ENCODE measurements around the gene F2. TPM values are rescaled to one million over a fixed set of nuclear protein-coding genes. Genes with fewer than 3 reads are reported as not detected.

Gene F2
- total and polyA plus RNA-seq, 2 of the 13 experiments (the other 11 are each of a cell fraction or from before 2014, with no cell fraction given) = 330 to 801 TPM

DNA sequence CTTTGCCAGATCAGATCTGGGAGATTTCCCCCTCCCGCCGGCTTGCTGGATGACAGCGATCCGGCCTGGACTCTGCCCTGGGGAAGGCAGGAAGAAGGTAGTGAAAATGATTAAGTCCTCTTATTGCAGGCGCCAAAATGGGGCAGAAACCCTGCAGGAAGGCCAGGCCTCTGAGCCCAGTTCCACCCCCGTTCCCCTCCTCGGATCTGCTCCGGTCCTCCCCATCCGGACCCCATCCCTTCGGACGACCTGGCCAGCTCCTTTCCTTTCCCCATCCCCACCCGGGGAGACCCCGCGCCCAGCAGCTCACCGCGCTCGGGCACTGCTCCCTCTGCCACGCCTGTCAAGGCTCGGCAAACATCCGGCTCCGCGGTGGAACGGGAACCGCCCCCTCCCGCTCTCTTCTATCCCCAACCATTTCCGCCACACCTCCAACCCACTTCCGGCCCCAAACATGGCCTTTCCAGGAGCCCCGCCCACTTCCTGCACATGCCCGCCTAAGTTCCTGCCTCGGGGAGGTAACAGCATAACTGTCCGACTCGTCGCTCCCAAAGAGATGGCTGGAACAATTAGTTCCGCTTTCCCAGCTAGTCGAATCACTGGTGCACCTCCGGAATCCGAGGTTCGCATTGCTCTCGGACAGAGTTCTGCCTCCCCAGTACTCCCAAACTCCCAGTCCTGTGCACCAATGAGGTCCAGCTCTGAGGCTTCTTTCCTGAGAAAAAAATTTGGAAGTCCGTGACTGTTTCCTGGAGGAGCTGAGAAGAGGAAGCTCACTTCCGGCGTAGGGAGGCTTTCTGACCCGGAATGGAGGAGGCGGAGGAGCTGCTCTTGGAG, 18.6 kb upstream of the F2 start, which contains the start of the genes ARHGAP1 and ZNF408 (continued):
- no peak for TF ChIP-seq TCF7L2 (IDR thresholded peaks at IDR 0.05; ENCODE audit: low read depth, low read length)
- TF ChIP-seq, protein P1, sequence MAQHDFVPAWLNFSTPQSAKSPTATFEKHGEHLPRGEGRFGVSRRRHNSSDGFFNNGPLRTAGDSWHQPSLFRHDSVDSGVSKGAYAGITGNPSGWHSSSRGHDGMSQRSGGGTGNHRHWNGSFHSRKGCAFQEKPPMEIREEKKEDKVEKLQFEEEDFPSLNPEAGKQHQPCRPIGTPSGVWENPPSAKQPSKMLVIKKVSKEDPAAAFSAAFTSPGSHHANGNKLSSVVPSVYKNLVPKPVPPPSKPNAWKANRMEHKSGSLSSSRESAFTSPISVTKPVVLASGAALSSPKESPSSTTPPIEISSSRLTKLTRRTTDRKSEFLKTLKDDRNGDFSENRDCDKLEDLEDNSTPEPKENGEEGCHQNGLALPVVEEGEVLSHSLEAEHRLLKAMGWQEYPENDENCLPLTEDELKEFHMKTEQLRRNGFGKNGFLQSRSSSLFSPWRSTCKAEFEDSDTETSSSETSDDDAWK (CRISPR knock-in tag; IDR thresholded peaks at IDR 0.05) = no peak
- no peak for TF ChIP-seq NCOA1 (CRISPR knock-in tag; IDR thresholded peaks at IDR 0.05)
- TF ChIP-seq SCMH1 (CRISPR knock-in tag; IDR thresholded peaks at IDR 0.05; ENCODE audit: borderline replicate concordance) = no peak
- TF ChIP-seq ZFAT (CRISPR knock-in tag; conservative IDR thresholded peaks at IDR 0.05) = no peak
- 0 out of 2 replicates have a peak, but pooled peaks have one; percentile 79 for TF ChIP-seq ZNF558 (CRISPR knock-in tag; IDR thresholded peaks at IDR 0.05; ENCODE audit: borderline replicate concordance)
- TF ChIP-seq, protein P2, sequence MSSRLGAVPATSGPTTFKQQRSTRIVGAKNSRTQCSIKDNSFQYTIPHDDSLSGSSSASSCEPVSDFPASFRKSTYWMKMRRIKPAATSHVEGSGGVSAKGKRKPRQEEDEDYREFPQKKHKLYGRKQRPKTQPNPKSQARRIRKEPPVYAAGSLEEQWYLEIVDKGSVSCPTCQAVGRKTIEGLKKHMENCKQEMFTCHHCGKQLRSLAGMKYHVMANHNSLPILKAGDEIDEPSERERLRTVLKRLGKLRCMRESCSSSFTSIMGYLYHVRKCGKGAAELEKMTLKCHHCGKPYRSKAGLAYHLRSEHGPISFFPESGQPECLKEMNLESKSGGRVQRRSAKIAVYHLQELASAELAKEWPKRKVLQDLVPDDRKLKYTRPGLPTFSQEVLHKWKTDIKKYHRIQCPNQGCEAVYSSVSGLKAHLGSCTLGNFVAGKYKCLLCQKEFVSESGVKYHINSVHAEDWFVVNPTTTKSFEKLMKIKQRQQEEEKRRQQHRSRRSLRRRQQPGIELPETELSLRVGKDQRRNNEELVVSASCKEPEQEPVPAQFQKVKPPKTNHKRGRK (CRISPR knock-in tag; IDR thresholded peaks at IDR 0.05) = no peak
- peak; percentile 86 for TF ChIP-seq ZNF749 (CRISPR knock-in tag; IDR thresholded peaks at IDR 0.05; ENCODE audit: borderline replicate concordance)
- TF ChIP-seq DNMT1 (CRISPR knock-in tag; IDR thresholded peaks at IDR 0.05) = no peak
- TF ChIP-seq ZBTB7A (CRISPR knock-in tag; IDR thresholded peaks at IDR 0.05) = no peak; the same call in 1 of the 2 replicates
- no peak for TF ChIP-seq BRD4 (CRISPR knock-in tag; IDR thresholded peaks at IDR 0.05)
- peak; percentile 75 for TF ChIP-seq CREB1 (IDR thresholded peaks at IDR 0.05)
- peak; percentile 88 for TF ChIP-seq CREB1 (CRISPR knock-in tag; IDR thresholded peaks at IDR 0.05)
- TF ChIP-seq SMC3 (IDR thresholded peaks at IDR 0.05; ENCODE audit: low read length) = peak; percentile 21; the same call in 1 of the 2 replicates
- peak; percentile 98 for TF ChIP-seq GABPB1 (CRISPR knock-in tag; IDR thresholded peaks at IDR 0.05)
